Measurements from ENCODE around the gene PPP1R26. TPM values are rescaled to one million over a fixed set of nuclear protein-coding genes. Genes with fewer than 3 reads are reported as not detected.

Gene PPP1R26
- total and polyA plus RNA-seq, 2 of the 8 experiments (the other 6 are each of a cell fraction or from before 2014, with no cell fraction given) = 9.8 to 32.7 TPM

- H3K79me2 ChIP-seq (ENCODE audit: control insufficient read depth in 1 of 2, insufficient read depth in 2 of 2, low read length in 2 of 2) = no peaks in the 10 kb centered on the region
- no peaks in the 10 kb centered on the region for H3K36me3 ChIP-seq (ENCODE audit: control insufficient read depth in 2 of 4, insufficient read depth in 4 of 4, low read length in 3 of 4)
- no peak overlapping the region for H3K4me3 ChIP-seq (ENCODE audit: extremely low read depth in 1 of 4, insufficient read depth in 2 of 4, low read depth in 3 of 4, low read length in 4 of 4)
- H2BK15ac ChIP-seq (ENCODE audit: low read length) = no peak overlapping the region
- CTCF ChIA-PET (ENCODE audit: partially characterized antibody) = interaction anchor here (1.3 to 4.8 kb wide), 2 partner anchors 14 to 29 kb away, joined by 3 to 17 read pairs; no protein-coding TSS in a partner anchor
- 82% methylated on average over 16 of the region's 16 CpGs; no CpG with 5 or more reads in 1 of the 2 experiments for WGBS, 2 experiments (ENCODE audit: extremely low coverage in 1 of 2, insufficient coverage in 1 of 2, insufficient read length in 1 of 2, insufficient replicate concordance in 2 of 2, low coverage in 1 of 2, low lambda C conversion rate in 2 of 2, missing lambda C conversion rate in 1 of 2)
- no peaks in the 10 kb centered on the region for H4K20me1 ChIP-seq (replicated peaks in 1 of 2; ENCODE audit: control insufficient read depth in 1 of 2, insufficient read depth in 2 of 2, low read length in 2 of 2)
- no peak overlapping the region for H3K9ac ChIP-seq (replicated peaks in 1 of 4; ENCODE audit: extremely low read depth in 1 of 4, low read depth in 3 of 4, low read length in 3 of 4)
- POLR2A ChIA-PET (ENCODE audit: partially characterized antibody) = interaction anchor here (1.0 kb wide), 1 partner anchor 18 kb away, joined by 3 read pairs; no protein-coding TSS in a partner anchor
- H4K5ac ChIP-seq (ENCODE audit: insufficient read length, low read depth, low read length) = no peak overlapping the region
- no peak overlapping the region for H2AFZ ChIP-seq (ENCODE audit: low read length)
- H3K4me1 ChIP-seq (replicated peaks in 1 of 4; ENCODE audit: control insufficient read depth in 3 of 4, insufficient read depth in 4 of 4, low read length in 3 of 4) = peaks cover 3 to 12% (median 8%) of the 10 kb centered on the region in 4 experiments
- no peak overlapping the region for H3K23ac ChIP-seq (ENCODE audit: insufficient read length)
- no peak overlapping the region for H3K56ac ChIP-seq (replicated peaks; ENCODE audit: insufficient read length, low read depth, low read length)
- H3K23me2 ChIP-seq (ENCODE audit: low read depth, low read length) = no peaks in the 10 kb centered on the region
- H2BK20ac ChIP-seq (ENCODE audit: low read length) = no peak overlapping the region
- FAIRE-seq (no peak), DNase-seq (ENCODE audit: low read depth in 1 of 2, low spot score in 2 of 2) (no peak)
- no peak overlapping the region for H3K4ac ChIP-seq (replicated peaks; ENCODE audit: insufficient read length, low read depth, low read length)
- no peak overlapping the region for H3K27ac ChIP-seq (ENCODE audit: low read depth, low read length)
- no peaks in the 10 kb centered on the region for H3K9me3 ChIP-seq (ENCODE audit: insufficient read depth in 2 of 2, low read depth in 1 of 2, low read length in 1 of 2)
- H2AK5ac ChIP-seq (ENCODE audit: low read depth, low read length) = no peak overlapping the region
- no peaks in the 10 kb centered on the region for H3K79me1 ChIP-seq (ENCODE audit: low read depth, low read length)
- no peak overlapping the region for H2BK120ac ChIP-seq (replicated peaks; ENCODE audit: low read depth, low read length)
- H3K4me2 ChIP-seq (ENCODE audit: insufficient read depth in 1 of 2, low read depth in 2 of 2, low read length in 2 of 2) = no peak overlapping the region
- H3K18ac ChIP-seq (ENCODE audit: extremely low read depth, low read length) = no peak overlapping the region
- H2BK5ac ChIP-seq (ENCODE audit: low read depth, low read length) = no peak overlapping the region
- H3K27me3 ChIP-seq (replicated peaks in 1 of 4; ENCODE audit: control insufficient read depth in 3 of 4, extremely low read depth in 1 of 4, insufficient read depth in 3 of 4, low read length in 3 of 4) = no peaks in the 10 kb centered on the region
- H4K91ac ChIP-seq (replicated peaks; ENCODE audit: insufficient read length, low read length) = no peak overlapping the region
- H4K8ac ChIP-seq (ENCODE audit: extremely low read depth, insufficient read depth, low read length) = no peak overlapping the region
- H3K14ac ChIP-seq (ENCODE audit: insufficient read length) = no peak overlapping the region
- no peak overlapping the region for H2BK12ac ChIP-seq (ENCODE audit: low read depth, low read length)
- TF ChIP-seq BCL11A (IDR thresholded peaks at IDR 0.05; ENCODE audit: low read depth in 2 of 2, low read length in 2 of 2) (no peak), SIN3A (conservative IDR thresholded peaks at IDR 0.05 in 1 of 2, IDR thresholded peaks at IDR 0.05 in 1 of 2; ENCODE audit: low read depth in 1 of 2, low read length in 2 of 2) (no peak), SAP30 (IDR thresholded peaks at IDR 0.05; ENCODE audit: insufficient read depth, insufficient replicate concordance, low read length) (no peak), MAX (IDR thresholded peaks at IDR 0.05) (no peak), RAD21 (IDR thresholded peaks at IDR 0.05 in 1 of 2, conservative IDR thresholded peaks at IDR 0.05 in 1 of 2; ENCODE audit: low read depth in 2 of 2, low read length in 2 of 2) (no peak), ZNF274 (IDR thresholded peaks at IDR 0.05; ENCODE audit: borderline replicate concordance, extremely low read depth, low read length) (no peak), ATF3 (IDR thresholded peaks at IDR 0.05; ENCODE audit: insufficient read depth, low read depth, low read length) (no peak), SIX5 (IDR thresholded peaks at IDR 0.05; ENCODE audit: low read depth, low read length) (no peak), GABPA (IDR thresholded peaks at IDR 0.05; ENCODE audit: borderline replicate concordance, insufficient read depth, low read length) (no peak), PHF8 (conservative IDR thresholded peaks at IDR 0.05; ENCODE audit: low read depth, low read length) (no peak), BRCA1 (IDR thresholded peaks at IDR 0.05; ENCODE audit: low read depth, low read length) (no peak), POLR2A (IDR thresholded peaks at IDR 0.05; ENCODE audit: control extremely low read depth in 1 of 2, low read depth in 2 of 2, low read length in 2 of 2) (no peak)
These were observed 10.6 kb upstream of the PPP1R26 start for GRCh38 chr9:135468854-135469521.
